Activated CD4-positive, alpha-beta T cell treated with anti-CD3 and anti-CD28 coated beads, Interleukin-2, amount 10 ng/mL, durations not matched to agents 24 days and 14 days (primary cell): ENCODE measurements around the gene ANXA2R. TPM values are rescaled to one million over a fixed set of nuclear protein-coding genes. Genes with fewer than 3 reads are reported as not detected.
A peak's percentile ranks its signal among the peaks of the same experiment; 100 is the strongest.
"Not testable (repeated sequence)": the region's sequence is repeated elsewhere in the genome, so short reads cannot be mapped to it uniquely, and the experiment has no call there.

Experiments
- DNase-seq: peaks from one replicate; pipeline ENCODE4 v3.0.0; 2022
- H3K27ac Mint-ChIP-seq: one replicate; pipeline ENCODE4 v1.8.0; 2022; ENCODE audit warnings: mild to moderate bottlenecking, mixed read lengths
- H3K27me3 Mint-ChIP-seq: one replicate; pipeline ENCODE4 v1.8.0; 2022; ENCODE audit warnings: mixed read lengths
- H3K36me3 Mint-ChIP-seq: one replicate; pipeline ENCODE4 v1.8.0; 2022; ENCODE audit warnings: low read depth, mild to moderate bottlenecking, mixed read lengths
- H3K4me1 Mint-ChIP-seq: one replicate; pipeline ENCODE4 v1.8.0; 2021; ENCODE audit warnings: mixed read lengths
- H3K4me3 Mint-ChIP-seq: one replicate; pipeline ENCODE4 v1.8.0; 2022; ENCODE audit warnings: mild to moderate bottlenecking, moderate library complexity, mixed read lengths
- H3K9me3 Mint-ChIP-seq: one replicate; pipeline ENCODE4 v1.8.0; 2021; ENCODE audit warnings: mixed read lengths
- intact Hi-C: fragments of 100-400 bp; cut with micrococcal nuclease; formaldehyde crosslinking; loops from one replicate; pipeline ENCODE4 v1.15.1; 2023
- total RNA-seq: library from RNA; stranded (reverse); gene quantifications from 2 replicates; pipeline ENCODE4 v1.2.3, GENCODE V29; 2022

ANXA2R gene
- total RNA-seq, 1 donor from 2014 or later = 1.1 TPM

GRCh38 chr5:43036409-43036808, 3.7 kb downstream of the ANXA2R start:
- intact Hi-C loops = loop anchor here (10.0 kb wide), 1 partner anchor 448 kb away; the partner anchor contains the start of gene TMEM267
- H3K27me3 Mint-ChIP-seq = no peaks in the 10 kb centered on the region

GRCh38 chr5:43034591-43034968, 5.5 kb downstream of the ANXA2R start:
- DNase-seq = no peak
- H3K4me3 Mint-ChIP-seq = no peak overlapping the region
- H3K4me1 Mint-ChIP-seq = peaks cover 33% of the 10 kb centered on the region
- intact Hi-C loops = loop anchor here (10.0 kb wide), 1 partner anchor 450 kb away; the partner anchor contains the start of gene TMEM267
- H3K27ac Mint-ChIP-seq = peak overlapping the region; percentile 41
- H3K36me3 Mint-ChIP-seq = no peaks in the 10 kb centered on the region
- H3K9me3 Mint-ChIP-seq = no peaks in the 10 kb centered on the region
- no peaks in the 10 kb centered on the region for H3K27me3 Mint-ChIP-seq

More at GRCh38 chr5:43036409-43036808, 3.7 kb downstream of the ANXA2R start:
- H3K36me3 Mint-ChIP-seq = no peaks in the 10 kb centered on the region
- peaks cover 39% of the 10 kb centered on the region for H3K4me1 Mint-ChIP-seq
- peak overlapping the region; percentile 91 for H3K4me3 Mint-ChIP-seq
- no peak overlapping the region for H3K27ac Mint-ChIP-seq
- no peaks in the 10 kb centered on the region for H3K9me3 Mint-ChIP-seq
- no peak for DNase-seq

- Mint-ChIP-seq H3K27ac (peak overlapping the region; percentile 41), H3K27me3 (no peaks in the 10 kb centered on the region), H3K4me1 (peaks cover 32% of the 10 kb centered on the region), H3K4me3 (no peak overlapping the region), H3K9me3 (no peaks in the 10 kb centered on the region), H3K36me3 (no peaks in the 10 kb centered on the region)
- intact Hi-C loops = loop anchor here (10.0 kb wide), 1 partner anchor 451 kb away; the partner anchor contains the start of gene TMEM267
- DNase-seq = no peak
Observed at GRCh38 chr5:43033841-43034590, 6.1 kb downstream of the ANXA2R start.

GRCh38 chr5:43027054-43027785, 12.9 kb downstream of the ANXA2R start:
- no peaks in the 10 kb centered on the region for H3K27me3 Mint-ChIP-seq
- DNase-seq = no peak
- intact Hi-C loops = no loop called here

GRCh38 chr5:43025184-43025950, 14.8 kb downstream of the ANXA2R start:
- H3K4me3 Mint-ChIP-seq, H3K9me3 Mint-ChIP-seq, H3K4me1 Mint-ChIP-seq, intact Hi-C loops, DNase-seq, H3K36me3 Mint-ChIP-seq, H3K27me3 Mint-ChIP-seq, H3K27ac Mint-ChIP-seq: not testable (repeated sequence)

More at GRCh38 chr5:43027054-43027785, 12.9 kb downstream of the ANXA2R start:
- Mint-ChIP-seq H3K4me3 (no peak overlapping the region), H3K9me3 (no peaks in the 10 kb centered on the region), H3K4me1 (peaks cover 6% of the 10 kb centered on the region), H3K27ac (no peak overlapping the region), H3K36me3 (no peaks in the 10 kb centered on the region)

- DNase-seq = no peak
- Mint-ChIP-seq H3K9me3 (no peaks in the 10 kb centered on the region), H3K27ac (no peak overlapping the region), H3K36me3 (no peaks in the 10 kb centered on the region), H3K27me3 (no peaks in the 10 kb centered on the region), H3K4me1 (peaks cover 17% of the 10 kb centered on the region), H3K4me3 (no peak overlapping the region)
- intact Hi-C loops = loop anchor here (5.0 kb wide), 1 partner anchor 117 kb away; no protein-coding TSS in a partner anchor
Observed at GRCh38 chr5:43024217-43024616, 15.9 kb downstream of the ANXA2R start.

GRCh38 chr5:43021151-43021550, 19.0 kb downstream of the ANXA2R start:
- Mint-ChIP-seq H3K27me3 (no peaks in the 10 kb centered on the region), H3K27ac (peak overlapping the region; percentile 51), H3K9me3 (no peaks in the 10 kb centered on the region), H3K4me3 (peak overlapping the region; percentile 50), H3K36me3 (no peaks in the 10 kb centered on the region), H3K4me1 (peaks cover 32% of the 10 kb centered on the region)
- no peak for DNase-seq
- intact Hi-C loops = loop anchor here (5.0 kb wide), 1 partner anchor 114 kb away; no protein-coding TSS in a partner anchor

GRCh38 chr5:43020399-43020746, 19.7 kb downstream of the ANXA2R start:
- Mint-ChIP-seq H3K4me3 (peak overlapping the region; percentile 97), H3K27ac (peak overlapping the region; percentile 100), H3K36me3 (no peaks in the 10 kb centered on the region), H3K4me1 (peaks cover 39% of the 10 kb centered on the region), H3K9me3 (no peaks in the 10 kb centered on the region), H3K27me3 (no peaks in the 10 kb centered on the region)
- intact Hi-C loops = loop anchor here (1.0 to 5.0 kb wide), 4 partner anchors 20 to 113 kb away; partner anchors contain the start of gene ANXA2R
- peak; percentile 78 for DNase-seq

GRCh38 chr5:43019614-43020398, 20.3 kb downstream of the ANXA2R start:
- DNase-seq = peak; percentile 95
- H3K4me3 Mint-ChIP-seq = peak overlapping the region; percentile 97
- no peaks in the 10 kb centered on the region for H3K9me3 Mint-ChIP-seq
- peaks cover 44% of the 10 kb centered on the region for H3K4me1 Mint-ChIP-seq
- H3K27me3 Mint-ChIP-seq = no peaks in the 10 kb centered on the region
- no peaks in the 10 kb centered on the region for H3K36me3 Mint-ChIP-seq
- H3K27ac Mint-ChIP-seq = peak overlapping the region; percentile 100
- intact Hi-C loops = loop anchor here (1.0 to 5.0 kb wide), 5 partner anchors 20 to 113 kb away; partner anchors contain the start of gene ANXA2R

GRCh38 chr5:43019291-43019613, 20.9 kb downstream of the ANXA2R start:
- peak overlapping the region; percentile 100 for H3K27ac Mint-ChIP-seq
- no peaks in the 10 kb centered on the region for H3K27me3 Mint-ChIP-seq
- intact Hi-C loops = loop anchor here (2.0 kb wide), 1 partner anchor 88 kb away; no protein-coding TSS in a partner anchor

GRCh38 chr5:43017428-43017815, 22.7 kb downstream of the ANXA2R start:
- no peaks in the 10 kb centered on the region for H3K36me3 Mint-ChIP-seq

More at GRCh38 chr5:43019291-43019613, 20.9 kb downstream of the ANXA2R start:
- H3K4me3 Mint-ChIP-seq = peak overlapping the region; percentile 97
- DNase-seq = no peak
- H3K4me1 Mint-ChIP-seq = peaks cover 46% of the 10 kb centered on the region
- no peaks in the 10 kb centered on the region for H3K36me3 Mint-ChIP-seq
- no peaks in the 10 kb centered on the region for H3K9me3 Mint-ChIP-seq

GRCh38 chr5:43016217-43016779, 23.8 kb downstream of the ANXA2R start:
- Mint-ChIP-seq H3K4me3 (peak overlapping the region; percentile 97), H3K4me1 (peaks cover 47% of the 10 kb centered on the region)
- intact Hi-C loops = no loop called here

More at GRCh38 chr5:43017428-43017815, 22.7 kb downstream of the ANXA2R start:
- H3K27ac Mint-ChIP-seq = peak overlapping the region; percentile 100
- no peaks in the 10 kb centered on the region for H3K27me3 Mint-ChIP-seq
- intact Hi-C loops = loop anchor here (1.0 kb wide), 2 partner anchors 8 to 22 kb away; no protein-coding TSS in a partner anchor
- no peaks in the 10 kb centered on the region for H3K9me3 Mint-ChIP-seq
- H3K4me3 Mint-ChIP-seq = peak overlapping the region; percentile 97
- DNase-seq = peak; percentile 84
- peaks cover 47% of the 10 kb centered on the region for H3K4me1 Mint-ChIP-seq

More at GRCh38 chr5:43016217-43016779, 23.8 kb downstream of the ANXA2R start:
- no peaks in the 10 kb centered on the region for H3K27me3 Mint-ChIP-seq
- no peaks in the 10 kb centered on the region for H3K9me3 Mint-ChIP-seq
- peak overlapping the region; percentile 100 for H3K27ac Mint-ChIP-seq
- no peak for DNase-seq
- H3K36me3 Mint-ChIP-seq = no peaks in the 10 kb centered on the region
